ENCODE data around the gene TRIP13.

The TRIP13 gene

DNA sequence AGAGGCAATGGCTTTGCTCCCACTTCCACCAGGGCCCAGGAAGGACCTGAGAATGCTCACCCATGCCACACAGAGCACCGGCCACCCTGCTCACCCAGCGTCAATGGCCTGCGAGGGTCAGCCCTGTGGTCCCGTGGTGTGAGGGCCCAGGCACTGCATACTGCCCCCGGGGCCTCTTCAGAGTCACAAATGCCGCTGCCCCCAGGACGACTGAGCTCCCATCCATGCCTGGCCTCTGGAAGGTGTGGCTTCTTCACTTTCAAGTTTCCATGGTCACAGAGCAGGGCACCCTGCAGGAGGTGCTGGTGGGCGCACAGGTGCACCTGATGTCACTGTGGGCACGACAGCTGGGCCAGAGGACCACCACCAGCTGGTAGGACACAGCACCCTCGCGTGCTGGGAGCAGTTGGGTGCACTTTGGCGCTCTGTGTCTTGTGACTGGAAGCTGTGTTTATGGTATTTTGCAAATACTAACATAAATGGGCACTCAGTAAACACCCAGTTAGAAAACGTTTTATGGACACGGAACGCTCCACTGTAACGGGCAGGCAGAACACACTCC, 29.4 kb upstream of the TRIP13 start:
- H3K79me2 ChIP-seq (ENCODE audit: control insufficient read depth, low read length) = no peaks in the 10 kb centered on the region
- H3K27ac ChIP-seq (ENCODE audit: low read depth, low read length) = no peak overlapping the region
- no peaks in the 10 kb centered on the region for H3K4me1 ChIP-seq (ENCODE audit: control insufficient read depth, low read length)
- peaks cover 3% of the 10 kb centered on the region; the same call in 1 of the 2 replicates for H4K20me1 ChIP-seq (ENCODE audit: control insufficient read depth, insufficient read depth, low read depth, low read length)
- no peaks in the 10 kb centered on the region for H3F3A ChIP-seq (ENCODE audit: control insufficient read depth, insufficient read depth)
- no peak overlapping the region for H3K4me3 ChIP-seq (ENCODE audit: low read length)
- no peaks in the 10 kb centered on the region for H3K9me2 ChIP-seq (replicated peaks; ENCODE audit: control insufficient read depth, low read length)
- H3K9me3 ChIP-seq (ENCODE audit: control insufficient read depth, insufficient read depth, low read length) = no peaks in the 10 kb centered on the region
- TF ChIP-seq EZH2phosphoT487 (IDR thresholded peaks at IDR 0.05; ENCODE audit: borderline replicate concordance, low read length) = no peak
- TF ChIP-seq, protein P1, sequence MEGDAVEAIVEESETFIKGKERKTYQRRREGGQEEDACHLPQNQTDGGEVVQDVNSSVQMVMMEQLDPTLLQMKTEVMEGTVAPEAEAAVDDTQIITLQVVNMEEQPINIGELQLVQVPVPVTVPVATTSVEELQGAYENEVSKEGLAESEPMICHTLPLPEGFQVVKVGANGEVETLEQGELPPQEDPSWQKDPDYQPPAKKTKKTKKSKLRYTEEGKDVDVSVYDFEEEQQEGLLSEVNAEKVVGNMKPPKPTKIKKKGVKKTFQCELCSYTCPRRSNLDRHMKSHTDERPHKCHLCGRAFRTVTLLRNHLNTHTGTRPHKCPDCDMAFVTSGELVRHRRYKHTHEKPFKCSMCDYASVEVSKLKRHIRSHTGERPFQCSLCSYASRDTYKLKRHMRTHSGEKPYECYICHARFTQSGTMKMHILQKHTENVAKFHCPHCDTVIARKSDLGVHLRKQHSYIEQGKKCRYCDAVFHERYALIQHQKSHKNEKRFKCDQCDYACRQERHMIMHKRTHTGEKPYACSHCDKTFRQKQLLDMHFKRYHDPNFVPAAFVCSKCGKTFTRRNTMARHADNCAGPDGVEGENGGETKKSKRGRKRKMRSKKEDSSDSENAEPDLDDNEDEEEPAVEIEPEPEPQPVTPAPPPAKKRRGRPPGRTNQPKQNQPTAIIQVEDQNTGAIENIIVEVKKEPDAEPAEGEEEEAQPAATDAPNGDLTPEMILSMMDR (IDR thresholded peaks at IDR 0.05; ENCODE audit: low read depth, low read length, poor library complexity, severe bottlenecking) = no peak
- peaks cover 58% of the 10 kb centered on the region for H3K36me3 ChIP-seq (ENCODE audit: control insufficient read depth, low read length)
- H3K27me3 ChIP-seq (ENCODE audit: control insufficient read depth, low read length) = no peaks in the 10 kb centered on the region
- H3K4me2 ChIP-seq (ENCODE audit: low read length) = no peak overlapping the region

DNA sequence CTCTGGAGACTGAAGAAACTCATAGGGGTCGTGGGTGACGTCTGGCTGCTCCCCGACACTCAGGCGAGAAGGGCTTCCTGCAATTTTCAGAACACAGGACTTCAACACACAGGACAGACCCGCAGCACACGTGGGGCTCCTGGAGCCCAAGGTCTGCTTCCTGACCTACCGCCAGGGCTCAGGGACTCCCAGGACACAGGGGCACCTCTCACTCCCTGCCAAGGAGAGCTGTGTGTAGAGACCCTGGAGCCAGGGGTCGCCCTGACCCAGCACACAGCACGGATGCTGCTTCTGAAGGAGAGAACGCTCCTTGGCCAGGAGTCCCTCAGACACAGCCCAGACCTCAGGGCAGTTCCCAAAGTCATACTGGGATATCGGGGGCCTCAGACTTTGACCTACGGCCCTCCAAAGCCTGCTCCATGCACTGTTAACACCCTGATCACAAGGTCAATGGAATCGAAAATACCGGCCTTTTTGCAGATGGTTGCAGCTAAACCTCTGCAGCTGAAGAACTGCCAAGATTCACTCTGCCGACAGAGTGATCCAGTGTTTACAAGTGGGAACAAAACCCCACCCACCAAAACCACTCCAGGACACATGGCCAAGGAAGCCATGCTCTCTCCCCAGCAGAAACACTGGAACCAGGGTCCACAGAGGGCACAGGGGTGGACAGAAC, 28.1 kb upstream of the TRIP13 start:
- Histone ChIP-seq H3K36me3 (ENCODE audit: control insufficient read depth, low read length) (peaks cover 71% of the 10 kb centered on the region), H3F3A (ENCODE audit: control insufficient read depth, insufficient read depth) (no peaks in the 10 kb centered on the region), H3K4me1 (ENCODE audit: control insufficient read depth, low read length) (no peaks in the 10 kb centered on the region), H4K20me1 (ENCODE audit: control insufficient read depth, insufficient read depth, low read depth, low read length) (peaks cover 3% of the 10 kb centered on the region; the same call in 1 of the 2 replicates), H3K9me2 (replicated peaks; ENCODE audit: control insufficient read depth, low read length) (no peaks in the 10 kb centered on the region), H3K9me3 (ENCODE audit: control insufficient read depth, insufficient read depth, low read length) (no peaks in the 10 kb centered on the region), H3K79me2 (ENCODE audit: control insufficient read depth, low read length) (no peaks in the 10 kb centered on the region), H3K27me3 (ENCODE audit: control insufficient read depth, low read length) (no peaks in the 10 kb centered on the region), H3K4me2 (ENCODE audit: low read length) (no peak overlapping the region), H3K4me3 (ENCODE audit: low read length) (no peak overlapping the region), H3K27ac (ENCODE audit: low read depth, low read length) (no peak overlapping the region)
- TF ChIP-seq, protein P1 (IDR thresholded peaks at IDR 0.05; ENCODE audit: low read depth, low read length, poor library complexity, severe bottlenecking) = no peak
- TF ChIP-seq EZH2phosphoT487 (IDR thresholded peaks at IDR 0.05; ENCODE audit: borderline replicate concordance, low read length) = no peak

DNA sequence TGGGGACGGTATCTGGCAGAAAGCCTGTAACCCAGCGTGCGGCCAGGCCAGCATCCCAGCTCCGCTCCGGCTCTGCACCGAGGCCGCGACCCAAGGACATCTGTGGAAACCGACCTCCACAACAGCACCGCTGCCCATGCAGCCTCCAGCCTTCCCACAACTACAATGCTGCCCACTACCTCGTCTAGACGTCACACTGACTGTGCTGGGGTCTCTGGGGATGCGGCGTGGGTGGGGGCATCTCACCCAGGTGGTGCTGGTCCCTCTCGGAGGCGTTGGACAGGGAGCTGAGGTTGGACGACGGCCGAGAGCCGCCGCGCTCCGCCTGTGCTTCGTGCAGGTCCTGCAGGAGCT, 27.5 kb upstream of the TRIP13 start:
- Histone ChIP-seq H3K4me3 (ENCODE audit: low read length) (no peak overlapping the region), H3K27me3 (ENCODE audit: control insufficient read depth, low read length) (no peaks in the 10 kb centered on the region), H3K9me3 (ENCODE audit: control insufficient read depth, insufficient read depth, low read length) (no peaks in the 10 kb centered on the region), H3K4me2 (ENCODE audit: low read length) (no peak overlapping the region), H3K79me2 (ENCODE audit: control insufficient read depth, low read length) (no peaks in the 10 kb centered on the region), H3K4me1 (ENCODE audit: control insufficient read depth, low read length) (no peaks in the 10 kb centered on the region), H3K36me3 (ENCODE audit: control insufficient read depth, low read length) (peaks cover 75% of the 10 kb centered on the region), H4K20me1 (ENCODE audit: control insufficient read depth, insufficient read depth, low read depth, low read length) (peaks cover 3% of the 10 kb centered on the region; the same call in 1 of the 2 replicates), H3K9me2 (replicated peaks; ENCODE audit: control insufficient read depth, low read length) (no peaks in the 10 kb centered on the region), H3K27ac (ENCODE audit: low read depth, low read length) (no peak overlapping the region), H3F3A (ENCODE audit: control insufficient read depth, insufficient read depth) (no peaks in the 10 kb centered on the region)
- no peak for TF ChIP-seq EZH2phosphoT487 (IDR thresholded peaks at IDR 0.05; ENCODE audit: borderline replicate concordance, low read length)
- TF ChIP-seq, protein P1 (IDR thresholded peaks at IDR 0.05; ENCODE audit: low read depth, low read length, poor library complexity, severe bottlenecking) = no peak
